BLaER1 treated with 17β-estradiol and CSF1 and Interleukin-3, amounts not matched to agents 10 nM and 100 nM (cell line): ENCODE results near the gene SH3BP5.

Experiments used
- H3K27ac ChIP-seq, 11 experiments: shearing (Covaris generic); formaldehyde crosslinking; 2 replicates each; pipeline ENCODE4 v1.8.1; 2022
- H3K27me3 ChIP-seq, 11 experiments: shearing (Covaris generic); formaldehyde crosslinking; 2 replicates each; pipeline ENCODE4 v1.8.1; 2022
- H3K36me3 ChIP-seq, 11 experiments: shearing (Covaris generic); formaldehyde crosslinking; 2 replicates each; pipeline ENCODE4 v1.8.1; 2022
- H3K4me1 ChIP-seq, 10 experiments: shearing (Covaris generic); formaldehyde crosslinking; 2 replicates each; pipeline ENCODE4 v1.8.1; 2022
- H3K4me2 ChIP-seq, 11 experiments: shearing (Covaris generic); formaldehyde crosslinking; 2 replicates each; pipeline ENCODE4 v1.8.1; 2022
- H3K4me3 ChIP-seq, 10 experiments: shearing (Covaris generic); formaldehyde crosslinking; 2 replicates each; pipeline ENCODE4 v1.8.1; 2022
- H3K9ac ChIP-seq, 11 experiments: shearing (Covaris generic); formaldehyde crosslinking; 2 replicates each; pipeline ENCODE4 v1.8.1; 2022
- H3K9me3 ChIP-seq, 11 experiments: shearing (Covaris generic); formaldehyde crosslinking; replicated peaks in 1 of 11; 2 replicates each; pipeline ENCODE4 v1.8.1; 2022
- H4K20me1 ChIP-seq, 11 experiments: shearing (Covaris generic); formaldehyde crosslinking; 2 replicates each; pipeline ENCODE4 v1.8.1; 2022
- Cebpa-rat ChIP-seq, 11 experiments: shearing (Covaris generic); IDR thresholded peaks; 2 replicates each; pipeline ENCODE4 v1.8.1; 2022

The SH3BP5 gene

GRCh38 chr3:15301761-15302160 lies 30.6 kb downstream of the SH3BP5 start:
- H3K27ac ChIP-seq: peak overlapping the region in 8 of 11 experiments; percentile 21 to 76 (median 61); a peak in 13 of 22 replicates
- peaks cover 25 to 68% (median 48%) of the 10 kb centered on the region in 10 experiments for H3K4me1 ChIP-seq
- no peak overlapping the region for H3K9ac ChIP-seq
- peak overlapping the region in 6 of 11 experiments; percentile 53 to 81 (median 78); a peak in 9 of 22 replicates for H3K4me2 ChIP-seq
- peaks cover 0 to 11% (median 0%) of the 10 kb centered on the region in 11 experiments; a peak in 3 of 22 replicates for H3K9me3 ChIP-seq
- H3K4me3 ChIP-seq: no peak overlapping the region
- no peak for TF ChIP-seq Cebpa-rat (IDR thresholded peaks at IDR 0.05)
- H4K20me1 ChIP-seq: no peaks in the 10 kb centered on the region
- no peaks in the 10 kb centered on the region for H3K27me3 ChIP-seq
- peaks cover 0 to 51% (median 0%) of the 10 kb centered on the region in 11 experiments; a peak in 10 of 22 replicates for H3K36me3 ChIP-seq

DNA sequence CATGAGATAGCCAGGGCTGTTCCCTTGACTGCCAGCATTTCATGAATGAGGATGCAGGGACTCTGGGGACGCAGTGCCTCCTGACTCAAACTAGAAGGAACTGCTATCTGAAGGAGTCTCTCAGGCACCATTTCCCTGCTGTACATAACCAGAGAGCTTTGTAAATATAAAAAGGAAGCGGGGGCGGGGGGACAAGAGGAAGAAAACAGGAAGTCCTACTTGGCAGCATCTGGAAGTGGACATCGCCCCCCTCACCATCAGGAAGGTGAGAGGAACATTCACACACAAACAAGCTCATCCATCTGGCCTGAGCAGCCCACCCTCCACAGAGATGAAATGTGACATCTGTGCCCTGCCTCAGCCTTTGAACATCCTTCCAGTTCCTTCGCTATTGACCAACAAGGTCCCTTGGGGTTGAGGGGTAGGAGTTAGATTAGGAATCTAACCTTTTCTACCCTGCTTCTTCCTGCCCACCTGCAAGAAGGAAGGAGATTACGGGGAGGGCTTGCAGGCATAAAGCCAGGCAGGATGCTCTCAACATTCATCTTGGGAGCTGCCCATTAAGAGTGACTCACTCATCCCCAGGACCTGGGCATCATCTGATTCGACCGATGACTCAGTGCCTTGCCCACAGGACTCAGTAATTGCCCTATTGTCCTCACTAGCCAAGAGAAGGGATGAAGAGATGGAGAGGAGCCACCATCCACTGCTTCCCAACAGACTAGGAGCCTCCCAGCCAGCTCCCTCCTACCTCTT lies 31.9 kb downstream of the SH3BP5 start:
- H4K20me1 ChIP-seq: no peaks in the 10 kb centered on the region
- H3K27ac ChIP-seq: peak overlapping the region in 9 of 11 experiments; percentile 39 to 76 (median 59); a peak in 18 of 22 replicates
- peaks cover 0 to 51% (median 0%) of the 10 kb centered on the region in 11 experiments; a peak in 10 of 22 replicates for H3K36me3 ChIP-seq
- peaks cover 0 to 19% (median 0%) of the 10 kb centered on the region in 11 experiments; a peak in 7 of 22 replicates for H3K9me3 ChIP-seq
- H3K4me3 ChIP-seq: peak overlapping the region in 2 of 10 experiments; percentile 9 to 24; a peak in 2 of 20 replicates
- H3K27me3 ChIP-seq: no peaks in the 10 kb centered on the region
- H3K9ac ChIP-seq: peak overlapping the region in 3 of 11 experiments; percentile 18 to 52 (median 24); a peak in 6 of 22 replicates
- H3K4me2 ChIP-seq: peak overlapping the region; percentile 53 to 81 (median 75)
- 0 out of 22 replicates have a peak, but pooled peaks of 1 of the 11 experiments have one; percentile 38 for TF ChIP-seq Cebpa-rat (IDR thresholded peaks at IDR 0.05)
- peaks cover 25 to 68% (median 54%) of the 10 kb centered on the region in 10 experiments for H3K4me1 ChIP-seq

DNA sequence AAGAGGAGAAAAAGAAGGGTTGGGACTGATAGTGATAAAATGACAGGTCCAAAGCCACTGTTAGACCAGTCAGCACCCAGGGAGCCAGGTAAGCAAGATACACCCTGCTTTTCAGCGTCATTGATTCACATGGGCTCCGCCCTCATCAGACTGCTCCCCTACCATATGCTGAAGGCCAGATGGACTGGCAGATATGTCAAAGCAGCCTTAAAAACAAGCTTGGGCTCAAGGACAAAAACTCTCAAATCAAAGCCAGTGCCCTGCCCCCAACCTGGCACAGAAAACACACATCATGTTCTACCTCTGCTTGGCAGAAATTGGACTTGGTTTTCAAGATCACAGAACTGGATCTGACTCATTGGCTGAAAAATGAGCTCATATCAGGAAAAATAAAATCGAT lies 33.4 kb downstream of the SH3BP5 start:
- Histone ChIP-seq H3K4me3 (no peak overlapping the region), H3K27me3 (no peaks in the 10 kb centered on the region), H3K36me3 (peaks cover 0 to 44% (median 0%) of the 10 kb centered on the region in 11 experiments; a peak in 10 of 22 replicates), H3K9me3 (peaks cover 0 to 19% (median 0%) of the 10 kb centered on the region in 11 experiments; a peak in 7 of 22 replicates), H4K20me1 (no peaks in the 10 kb centered on the region), H3K9ac (no peak overlapping the region), H3K4me1 (peaks cover 33 to 78% (median 67%) of the 10 kb centered on the region in 10 experiments), H3K27ac (peak overlapping the region in 7 of 11 experiments; percentile 27 to 76 (median 55); a peak in 9 of 22 replicates), H3K4me2 (peak overlapping the region; percentile 53 to 81 (median 75); a peak in 20 of 22 replicates)
- TF ChIP-seq Cebpa-rat (IDR thresholded peaks at IDR 0.05): no peak

DNA sequence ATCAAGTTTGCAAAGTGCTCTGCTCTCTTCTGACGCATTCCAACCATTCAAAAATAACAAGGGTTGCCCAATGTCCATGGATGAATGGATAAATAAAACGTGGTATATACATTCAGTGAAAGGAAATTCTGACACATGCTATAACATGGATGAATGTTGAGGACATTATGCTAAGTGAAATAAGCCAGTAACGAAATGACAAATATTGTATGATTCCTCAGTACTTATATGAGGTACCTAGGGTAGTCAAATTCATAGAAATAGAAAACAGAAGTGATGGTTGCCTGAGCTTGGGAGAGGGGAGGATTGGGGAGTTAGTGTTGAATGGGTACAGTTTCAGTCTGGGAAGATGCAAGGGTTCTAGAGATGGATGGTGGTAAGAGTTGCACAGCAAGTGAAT lies 33.9 kb downstream of the SH3BP5 start:
- TF ChIP-seq Cebpa-rat (IDR thresholded peaks at IDR 0.05): no peak
- Histone ChIP-seq H4K20me1 (no peaks in the 10 kb centered on the region), H3K9ac (no peak overlapping the region), H3K27ac (peak overlapping the region in 1 of 11 experiments; percentile 55; a peak in 1 of 22 replicates), H3K36me3 (peaks cover 0 to 38% (median 0%) of the 10 kb centered on the region in 11 experiments; a peak in 8 of 22 replicates), H3K4me1 (peaks cover 33 to 84% (median 73%) of the 10 kb centered on the region in 10 experiments), H3K4me2 (peak overlapping the region in 9 of 11 experiments; percentile 74 to 92 (median 76); a peak in 13 of 22 replicates), H3K9me3 (peaks cover 0 to 19% (median 0%) of the 10 kb centered on the region in 11 experiments; a peak in 7 of 22 replicates), H3K27me3 (no peaks in the 10 kb centered on the region), H3K4me3 (no peak overlapping the region)

DNA sequence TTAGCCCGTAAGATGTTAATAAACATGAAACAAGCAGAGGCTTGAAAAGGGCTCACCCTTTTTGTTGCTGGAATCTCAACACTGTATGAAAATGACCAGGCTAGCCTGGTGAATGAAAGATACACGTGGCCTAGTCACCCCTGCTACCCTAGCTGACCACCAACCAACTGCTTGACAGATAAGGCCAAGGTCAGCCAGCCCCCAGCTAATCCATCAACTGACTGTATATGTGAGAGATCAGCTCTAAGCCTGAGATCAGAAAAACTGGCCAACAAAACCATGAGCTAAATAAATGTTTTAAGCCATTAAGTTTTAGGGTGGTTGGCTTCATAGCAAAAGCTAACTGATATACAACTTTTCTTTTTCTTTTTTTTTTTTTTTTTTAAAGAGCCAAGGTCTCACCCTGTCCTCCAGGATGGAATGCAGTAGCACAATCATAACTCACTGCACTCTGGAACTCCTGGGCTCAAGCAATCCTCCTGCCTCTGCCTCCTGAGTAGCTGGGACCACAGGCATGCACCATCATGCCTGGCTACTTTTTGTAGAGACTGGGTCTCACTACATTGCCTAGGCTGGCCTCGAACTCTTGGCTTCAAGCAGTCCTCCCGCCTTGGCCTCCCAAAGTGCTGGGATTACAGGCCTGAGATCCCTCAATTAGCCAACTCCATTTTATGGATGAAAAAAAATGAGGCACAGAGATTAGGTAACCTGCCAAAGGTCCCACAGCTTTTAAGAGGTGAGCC lies 34.6 kb downstream of the SH3BP5 start:
- Histone ChIP-seq H4K20me1 (no peaks in the 10 kb centered on the region), H3K4me2 (peak overlapping the region in 6 of 11 experiments; percentile 74 to 92 (median 78); a peak in 9 of 22 replicates), H3K9me3 (peaks cover 0 to 19% (median 0%) of the 10 kb centered on the region in 11 experiments; a peak in 7 of 22 replicates), H3K4me1 (peaks cover 38 to 91% (median 80%) of the 10 kb centered on the region in 10 experiments), H3K9ac (no peak overlapping the region), H3K27me3 (no peaks in the 10 kb centered on the region), H3K27ac (peak overlapping the region in 2 of 11 experiments; percentile 30 to 87; a peak in 4 of 22 replicates), H3K36me3 (peaks cover 0 to 31% (median 0%) of the 10 kb centered on the region in 11 experiments; a peak in 6 of 22 replicates), H3K4me3 (no peak overlapping the region)
- no peak for TF ChIP-seq Cebpa-rat (IDR thresholded peaks at IDR 0.05)

DNA sequence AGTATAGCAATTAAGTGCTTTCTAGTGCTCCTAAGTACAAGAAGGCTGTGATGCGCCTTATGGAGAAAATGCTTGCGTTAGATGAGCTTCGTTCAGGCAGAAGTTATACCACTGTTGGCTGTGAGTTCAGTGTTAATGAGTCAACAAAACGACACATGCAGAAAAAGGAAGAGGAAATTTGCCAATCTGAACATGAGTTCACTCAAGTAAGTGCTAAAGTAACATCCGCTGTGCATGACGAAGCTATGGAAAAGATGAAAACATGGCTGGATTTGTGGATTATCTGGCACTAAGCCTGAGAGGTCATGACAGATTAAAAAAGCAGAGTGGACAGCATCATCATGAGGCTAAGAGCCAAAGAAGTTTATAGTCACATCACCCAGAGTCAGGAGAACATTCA lies 36.9 kb downstream of the SH3BP5 start:
- H3K9me3 ChIP-seq: peaks cover 0 to 19% (median 0%) of the 10 kb centered on the region in 11 experiments; a peak in 7 of 22 replicates
- H3K36me3 ChIP-seq: peaks cover 0 to 12% (median 0%) of the 10 kb centered on the region in 11 experiments; a peak in 2 of 22 replicates
- H3K27ac ChIP-seq: peak overlapping the region in 10 of 11 experiments; percentile 26 to 87 (median 72); a peak in 20 of 22 replicates
- no peaks in the 10 kb centered on the region for H4K20me1 ChIP-seq
- H3K9ac ChIP-seq: peak overlapping the region in 6 of 11 experiments; percentile 2 to 65 (median 43); a peak in 10 of 22 replicates
- H3K27me3 ChIP-seq: no peaks in the 10 kb centered on the region
- peak overlapping the region; percentile 0 to 98 (median 88); a peak in 18 of 22 replicates for H3K4me2 ChIP-seq
- H3K4me1 ChIP-seq: peaks cover 53 to 100% (median 88%) of the 10 kb centered on the region in 10 experiments
- TF ChIP-seq Cebpa-rat (IDR thresholded peaks at IDR 0.05): no peak
- no peak overlapping the region; a peak in 1 of 20 replicates for H3K4me3 ChIP-seq

GRCh38 chr3:15294929-15295328 lies 37.5 kb downstream of the SH3BP5 start:
- no peaks in the 10 kb centered on the region for H4K20me1 ChIP-seq
- peak overlapping the region; percentile 0 to 98 (median 88); a peak in 18 of 22 replicates for H3K4me2 ChIP-seq
- TF ChIP-seq Cebpa-rat (IDR thresholded peaks at IDR 0.05): no peak
- H3K27ac ChIP-seq: peak overlapping the region in 10 of 11 experiments; percentile 26 to 87 (median 72); a peak in 20 of 22 replicates
- peaks cover 0 to 19% (median 0%) of the 10 kb centered on the region in 11 experiments; a peak in 7 of 22 replicates for H3K9me3 ChIP-seq
- H3K36me3 ChIP-seq: peaks cover 0 to 12% (median 0%) of the 10 kb centered on the region in 11 experiments; a peak in 2 of 22 replicates
- H3K27me3 ChIP-seq: no peaks in the 10 kb centered on the region
- H3K9ac ChIP-seq: peak overlapping the region in 6 of 11 experiments; percentile 2 to 65 (median 43); a peak in 11 of 22 replicates
- peaks cover 53 to 100% (median 88%) of the 10 kb centered on the region in 10 experiments for H3K4me1 ChIP-seq
- peak overlapping the region in 1 of 10 experiments; percentile 17; a peak in 1 of 20 replicates for H3K4me3 ChIP-seq
